Heart left ventricle (tissue), 13 donors: ENCODE data around the gene CARD8.

Experiments used
- CTCF ChIP-seq, 12 donors: fragments of 200-600 bp; sonication (generic) in 4 of 12; IDR thresholded peaks; one replicate each; pipeline versions ENCODE4 v1.5.0 to v1.8.0; 2018 to 2022; ENCODE audit warnings: antibody characterized with exemption in 12 of 12, mild to moderate bottlenecking in 5 of 12
- POLR2A ChIP-seq, 2 donors: fragments of 450-650 bp; IDR thresholded peaks; one replicate each; pipeline ENCODE4 v1.6.1; 2017; ENCODE audit warnings: antibody characterized with exemption in 2 of 2, mild to moderate bottlenecking in 2 of 2, moderate library complexity in 2 of 2
- donor health status: ischemic (EF 13 %, LVEDD 7.1; RV severe dilation, severe dysfunction).
- donor health status: DM: no; HTN: yes; CAD: no.
- donor health status: DM: no; HTN: no; CAD: no.
- donor health status: ischemic (EF 25% LVEDD 6.9; RV normal size, moderate dysfunction).
- donor health status: ischemic (EF 25% LVEDD 5.7; RV mildly dilated, moderate dysfunction).
- donor health status: ischemic (EF 35%, LVEDD 5.7; RV mildly dilated, moderate dysfunction).
- donor health status: nonischemic (EF 11% LVEDD 7.7; RV severe dilation, severe dysfunction).
- donor health status: DM: yes; HTN: yes; CAD: no.
- donor health status: PGD.
- donor health status: ischemic (EF 29% LVEDD 5.4; RV normal size, mild dysfunction).
- donor health status: nonischemic (EF 23%, LVEDD 6.1; RV moderate dilation, normal function).

- no peak for TF ChIP-seq CTCF (IDR thresholded peaks at IDR 0.05)
- no peak for TF ChIP-seq POLR2A (IDR thresholded peaks at IDR 0.05)
Measured at GRCh38 chr19:48181505-48181904, 74.2 kb downstream of the CARD8 start.
